GM12878 (cell line): ENCODE results near the gene RAB44. TPM values are rescaled to one million over a fixed set of nuclear protein-coding genes. Genes with fewer than 3 reads are reported as not detected.

Experiments
- ATAC-seq: fragments of 200-7000 bp; cut with Tn5 transposase; 3 replicates; pipeline ENCODE4 v1.9.1; 2020; ENCODE audit warnings: mild to moderate bottlenecking, moderate library complexity
- BruUV-seq: library from RNA; stranded (reverse); fragments of 400-500 nt; replicated peaks from 2 replicates; lab custom pipeline; 2021; lab: Mats Ljungman, UMichigan
- CTCF ChIA-PET: fragments of 300-600 bp; sonication (Branson Sonifier 250); formaldehyde crosslinking; extraction: SDS; loops from one replicate; lab custom pipeline; 2021; ENCODE audit warnings: inconsistent platforms; lab: Yijun Ruan, JAX
- POLR2A ChIA-PET: fragments of 350-600 bp; formaldehyde crosslinking; extraction: SDS; loops from one replicate; lab custom pipeline; 2021; ENCODE audit warnings: inconsistent platforms; lab: Charles Lee
- RAD21 ChIA-PET: fragments of 300-600 bp; sonication (Branson Sonifier 250); formaldehyde crosslinking; loops from one replicate; lab custom pipeline; 2023; ENCODE audit warnings: antibody characterized with exemption; ENCODE audit not compliant: unreplicated experiment; lab: Charles Lee
- SMC1A ChIA-PET: fragments of 300-600 bp; sonication (Branson Sonifier 250); formaldehyde crosslinking; loops from one replicate; lab custom pipeline; 2023; ENCODE audit not compliant: unreplicated experiment, uncharacterized antibody; lab: Charles Lee
- DNase-seq: peaks from one replicate; pipeline ENCODE4 v3.0.0-alpha.2; 2011; ENCODE audit warnings: low read depth, low spot score
- FAIRE-seq: peaks from 3 replicates; lab custom pipeline; 2011; peaks lifted over from hg19 to GRCh38; lab: Jason Lieb, UNC
- H2AFZ ChIP-seq: 2 replicates; pipeline ENCODE4 v1.6.0; 2011; ENCODE audit warnings: low read depth, low read length, control low read depth; ENCODE audit not compliant: control insufficient read depth
- H3K27ac ChIP-seq: 2 replicates; pipeline ENCODE4 v1.5.1; 2011; ENCODE audit warnings: control low read depth; ENCODE audit not compliant: control insufficient read depth, insufficient read depth
- H3K27me3 ChIP-seq, 2 experiments: replicated peaks in 1 of 2; 2 replicates each; pipeline versions ENCODE4 v1.6.0 to v1.6.1; 2011; ENCODE audit warnings: low read length in 1 of 2; ENCODE audit not compliant: control insufficient read depth in 2 of 2, insufficient read depth in 2 of 2
- H3K36me3 ChIP-seq, 2 experiments: 2 replicates each; pipeline ENCODE4 v1.5.1; 2011; ENCODE audit warnings: low read length in 1 of 2; ENCODE audit not compliant: control insufficient read depth in 2 of 2, insufficient read depth in 2 of 2
- H3K4me1 ChIP-seq: 2 replicates; pipeline ENCODE4 v1.6.1; 2011; ENCODE audit warnings: mild to moderate bottlenecking, low read length, moderate library complexity, mixed read lengths; ENCODE audit not compliant: control insufficient read depth, insufficient read depth
- H3K4me2 ChIP-seq: 2 replicates; pipeline ENCODE4 v1.6.0; 2011; ENCODE audit warnings: control low read depth; ENCODE audit not compliant: control insufficient read depth, insufficient read depth
- H3K4me3 ChIP-seq: fragments of 200-600 bp; sonication (generic); 2 replicates; pipeline ENCODE4 v1.5.1; 2016
- H3K79me2 ChIP-seq: 2 replicates; pipeline ENCODE4 v1.6.0; 2011; ENCODE audit warnings: low read length; ENCODE audit not compliant: control insufficient read depth, insufficient read depth
- H3K9ac ChIP-seq: 2 replicates; pipeline ENCODE4 v1.8.0; 2011; ENCODE audit warnings: low read length, control low read depth, mixed read lengths; ENCODE audit not compliant: control insufficient read depth, insufficient read depth
- H3K9me3 ChIP-seq: replicated peaks from 3 replicates; pipeline ENCODE4 v1.5.1; 2011; ENCODE audit warnings: mild to moderate bottlenecking, low read length; ENCODE audit not compliant: control insufficient read depth, insufficient read depth
- H4K20me1 ChIP-seq: 2 replicates; pipeline ENCODE4 v1.6.0; 2011; ENCODE audit not compliant: control insufficient read depth, insufficient read depth
- GATAD2B ChIP-seq: fragments of 450-650 bp; conservative IDR thresholded peaks from 2 replicates; pipeline ENCODE4 v1.6.1; 2017; ENCODE audit warnings: low read depth, mild to moderate bottlenecking, moderate library complexity
- KAT2A ChIP-seq: conservative IDR thresholded peaks from 2 replicates; pipeline ENCODE4 v1.6.1; 2011; ENCODE audit warnings: low read depth, low read length; ENCODE audit not compliant: control insufficient read depth
- NFXL1 ChIP-seq: fragments of 450-650 bp; IDR thresholded peaks from 2 replicates; pipeline ENCODE4 v1.6.1; 2017; ENCODE audit warnings: antibody characterized with exemption, mild to moderate bottlenecking, borderline replicate concordance
- PAX5 ChIP-seq: IDR thresholded peaks from 2 replicates; pipeline ENCODE4 v1.6.1; 2011; ENCODE audit warnings: low read depth, low read length, borderline replicate concordance
- RELA ChIP-seq: fragments of 450-650 bp; IDR thresholded peaks from 2 replicates; pipeline ENCODE4 v1.8.0; 2014; ENCODE audit warnings: borderline replicate concordance; ENCODE audit not compliant: partially characterized antibody
- WGBS: methylation state at CpG from one replicate; pipeline ENCODE4 v1.1.6; 2016; ENCODE audit warnings: low lambda C conversion rate; ENCODE audit not compliant: insufficient replicate concordance, insufficient coverage; ENCODE audit errors: missing lambda C conversion rate; 5-methylcytosine and 5-hydroxymethylcytosine counted together
- in situ Hi-C: fragments of 300-500 bp; cut with MboI; formaldehyde crosslinking; loops from 9 replicates; pipeline ENCODE4 v1.14.3; 2018; ENCODE audit warnings: mixed read lengths
- intact Hi-C: fragments of 100-400 bp; cut with micrococcal nuclease; formaldehyde crosslinking; loops from one replicate; pipeline ENCODE4 v1.14.2; 2022; ENCODE audit not compliant: unreplicated experiment
- polyA plus RNA-seq, 11 experiments: library from polyadenylated mRNA; depleted of rRNA in 4 of 11; unstranded in 6 of 11; stranded (reverse) in 5 of 11; fragments of >200 nt; fragmentation: Nextera tagmentation in 4 of 11; fragmentation: Illumina TruSeq in 1 of 11; extraction: Ambion mirVana in 4 of 11; extraction: Trizol in 1 of 11; gene quantifications; 1 replicate in 1 of 11; 2 replicates in 10 of 11; pipeline versions ENCODE4 v1.2.1 to v1.2.3, GENCODE V29; 2011 to 2016; ENCODE audit warnings: inconsistent platforms in 2 of 11, missing spikeins in 2 of 11, low read depth in 1 of 11
- total RNA-seq, 4 experiments: library from RNA; depleted of rRNA in 3 of 4; stranded (reverse); fragments of >200 nt in 3 of 4; fragmentation: Illumina TruSeq in 1 of 4; extraction: Trizol in 1 of 4; gene quantifications; 2 replicates each; pipeline versions ENCODE4 v1.2.1 to v1.2.3, GENCODE V29; 2013 to 2021
- TF ChIP-seq, protein P1 (sequence below): IDR thresholded peaks from 2 replicates; pipeline ENCODE4 v1.6.1; 2012; ENCODE audit warnings: low read depth, low read length, improper control_type of control experiment
- TF ChIP-seq, protein P2 (sequence below): IDR thresholded peaks from 2 replicates; pipeline ENCODE4 v1.6.1; 2012; ENCODE audit warnings: improper control_type of control experiment, low read depth, low read length; ENCODE audit not compliant: insufficient replicate concordance

RAB44 gene
- total and polyA plus RNA-seq, 10 of the 15 experiments (the other 5 are each of a cell fraction or from before 2014, with no cell fraction given): 0.01 to 0.08 (median 0.05) TPM; not detected in 2

DNA sequence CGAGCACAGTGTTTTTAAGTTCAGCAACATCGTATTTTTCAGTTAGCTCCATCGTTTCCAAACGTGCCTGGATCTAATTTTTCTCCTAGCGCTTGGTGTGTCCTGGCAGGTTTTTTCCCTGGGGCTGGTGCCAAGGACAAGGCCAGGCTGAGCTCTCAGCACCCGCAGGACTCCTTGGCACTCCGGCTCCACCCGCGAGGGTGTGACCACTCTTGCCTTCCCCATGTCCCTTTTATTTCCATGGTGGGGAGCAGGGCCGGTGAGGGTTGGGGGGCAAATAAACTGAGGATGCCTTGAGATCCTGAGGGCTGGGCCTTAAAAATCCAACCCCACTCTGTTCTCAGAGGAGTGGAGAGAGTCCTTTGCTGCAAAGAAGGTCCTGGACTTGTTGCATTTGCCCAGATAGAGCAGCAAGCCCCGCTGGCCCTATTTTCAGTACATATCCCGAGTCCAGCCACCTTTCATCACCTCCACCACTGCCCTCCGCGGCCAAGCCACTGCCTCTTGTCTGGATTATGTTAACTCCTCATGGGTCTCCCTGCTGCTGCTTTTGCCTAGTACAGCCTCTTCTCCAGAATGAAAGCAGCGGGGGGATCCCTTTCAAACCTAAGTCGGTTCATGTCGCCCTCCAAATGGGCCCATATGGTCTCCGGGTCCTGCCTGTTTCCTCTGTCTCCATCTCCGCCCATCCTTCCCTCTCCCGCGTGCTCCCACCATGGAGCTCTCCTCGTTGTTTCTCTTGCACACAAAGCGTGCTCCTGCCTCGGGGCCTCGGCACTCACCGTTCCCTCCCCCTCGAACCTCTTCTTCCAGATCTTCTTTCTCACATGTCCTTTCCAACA lies 4.5 kb upstream of the RAB44 start:
- no peaks in the 10 kb centered on the region for H4K20me1 ChIP-seq
- DNase-seq (no peak), FAIRE-seq (no peak), ATAC-seq (no peak)
- H3K27ac ChIP-seq: no peak overlapping the region
- ChIA-PET CTCF (interaction anchor here (0.6 to 1.5 kb wide), 8 partner anchors 9 to 90 kb away, joined by 3 to 8 read pairs (median 4); no protein-coding TSS in a partner anchor), SMC1A (interaction anchor here (0.8 to 1.3 kb wide), 4 partner anchors 31 to 65 kb away, joined by 3 to 4 read pairs (median 3); no protein-coding TSS in a partner anchor), RAD21 (interaction anchor here (0.8 to 1.1 kb wide), 4 partner anchors 11 to 78 kb away, joined by 3 to 4 read pairs (median 4); no protein-coding TSS in a partner anchor), POLR2A (interaction anchor here (0.8 to 1.6 kb wide), 4 partner anchors 24 to 62 kb away, joined by 3 to 5 read pairs (median 3); no protein-coding TSS in a partner anchor)
- in situ Hi-C loops (no loop called here), intact Hi-C loops (no loop called here)
- WGBS: 89% methylated on average over 27 of the region's 27 CpGs
- H3K9ac ChIP-seq: no peak overlapping the region
- no peak for TF ChIP-seq GATAD2B
- H3K9me3 ChIP-seq: no peaks in the 10 kb centered on the region
- H3K36me3 ChIP-seq: no peaks in the 10 kb centered on the region
- no TSS peak for BruUV-seq
- H3K79me2 ChIP-seq: no peaks in the 10 kb centered on the region
- H3K4me2 ChIP-seq: no peak overlapping the region
- no peaks in the 10 kb centered on the region for H3K27me3 ChIP-seq
- H2AFZ ChIP-seq: no peak overlapping the region
- H3K4me3 ChIP-seq: no peak overlapping the region
- H3K4me1 ChIP-seq: peaks cover 16% of the 10 kb centered on the region

DNA sequence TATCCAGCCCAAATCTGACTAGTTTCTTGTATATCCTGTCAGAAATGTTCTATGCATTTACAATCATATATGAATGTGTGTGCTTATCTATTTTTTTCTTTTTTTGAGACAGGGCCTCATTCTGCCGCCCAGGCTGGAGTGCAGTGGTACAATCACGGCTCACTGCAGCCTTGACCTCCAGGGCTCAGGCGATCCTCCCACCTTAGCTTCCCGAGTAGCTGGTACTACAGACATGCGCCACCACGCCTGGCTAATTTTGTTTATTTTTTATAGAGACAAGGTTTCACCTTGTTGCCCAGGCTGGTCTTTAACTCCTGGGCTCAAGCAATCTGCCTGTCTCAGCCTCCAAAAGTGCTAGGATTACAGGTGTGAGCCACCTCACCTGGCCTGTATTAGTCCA lies 3.0 kb upstream of the RAB44 start:
- intact Hi-C loops: no loop called here
- no peaks in the 10 kb centered on the region for H3K27me3 ChIP-seq
- CTCF ChIA-PET: interaction anchor here (1.5 kb wide), 1 partner anchor 71 kb away, joined by 5 read pairs; no protein-coding TSS in a partner anchor
- no peaks in the 10 kb centered on the region for H3K36me3 ChIP-seq
- no peak overlapping the region for H3K9ac ChIP-seq
- POLR2A ChIA-PET: interaction anchor here (0.5 kb wide), 1 partner anchor 159 kb away, joined by 3 read pairs; no protein-coding TSS in a partner anchor
- ATAC-seq (no peak), DNase-seq (no peak), FAIRE-seq (no peak)
- no peak overlapping the region for H2AFZ ChIP-seq
- no peaks in the 10 kb centered on the region for H3K9me3 ChIP-seq
- BruUV-seq: no TSS peak
- no peak overlapping the region for H3K27ac ChIP-seq
- no peak overlapping the region for H3K4me2 ChIP-seq
- in situ Hi-C loops: no loop called here
- RAD21 ChIA-PET: interaction anchor here (0.7 kb wide), 1 partner anchor 80 kb away, joined by 4 read pairs; no protein-coding TSS in a partner anchor
- peaks cover 16% of the 10 kb centered on the region for H3K4me1 ChIP-seq
- no peaks in the 10 kb centered on the region for H4K20me1 ChIP-seq
- H3K4me3 ChIP-seq: no peak overlapping the region
- no peaks in the 10 kb centered on the region for H3K79me2 ChIP-seq
- SMC1A ChIA-PET: interaction anchor here (1.3 kb wide), 1 partner anchor 26 kb away, joined by 3 read pairs; no protein-coding TSS in a partner anchor
- 93% methylated on average over 6 of the region's 6 CpGs for WGBS
- TF ChIP-seq, protein P1, sequence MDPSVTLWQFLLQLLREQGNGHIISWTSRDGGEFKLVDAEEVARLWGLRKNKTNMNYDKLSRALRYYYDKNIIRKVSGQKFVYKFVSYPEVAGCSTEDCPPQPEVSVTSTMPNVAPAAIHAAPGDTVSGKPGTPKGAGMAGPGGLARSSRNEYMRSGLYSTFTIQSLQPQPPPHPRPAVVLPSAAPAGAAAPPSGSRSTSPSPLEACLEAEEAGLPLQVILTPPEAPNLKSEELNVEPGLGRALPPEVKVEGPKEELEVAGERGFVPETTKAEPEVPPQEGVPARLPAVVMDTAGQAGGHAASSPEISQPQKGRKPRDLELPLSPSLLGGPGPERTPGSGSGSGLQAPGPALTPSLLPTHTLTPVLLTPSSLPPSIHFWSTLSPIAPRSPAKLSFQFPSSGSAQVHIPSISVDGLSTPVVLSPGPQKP: no peak
- no peak for TF ChIP-seq GATAD2B
- no peak for TF ChIP-seq PAX5
- no peak for TF ChIP-seq NFXL1
- TF ChIP-seq RELA: no peak
- no peak for TF ChIP-seq KAT2A
- TF ChIP-seq, protein P2, sequence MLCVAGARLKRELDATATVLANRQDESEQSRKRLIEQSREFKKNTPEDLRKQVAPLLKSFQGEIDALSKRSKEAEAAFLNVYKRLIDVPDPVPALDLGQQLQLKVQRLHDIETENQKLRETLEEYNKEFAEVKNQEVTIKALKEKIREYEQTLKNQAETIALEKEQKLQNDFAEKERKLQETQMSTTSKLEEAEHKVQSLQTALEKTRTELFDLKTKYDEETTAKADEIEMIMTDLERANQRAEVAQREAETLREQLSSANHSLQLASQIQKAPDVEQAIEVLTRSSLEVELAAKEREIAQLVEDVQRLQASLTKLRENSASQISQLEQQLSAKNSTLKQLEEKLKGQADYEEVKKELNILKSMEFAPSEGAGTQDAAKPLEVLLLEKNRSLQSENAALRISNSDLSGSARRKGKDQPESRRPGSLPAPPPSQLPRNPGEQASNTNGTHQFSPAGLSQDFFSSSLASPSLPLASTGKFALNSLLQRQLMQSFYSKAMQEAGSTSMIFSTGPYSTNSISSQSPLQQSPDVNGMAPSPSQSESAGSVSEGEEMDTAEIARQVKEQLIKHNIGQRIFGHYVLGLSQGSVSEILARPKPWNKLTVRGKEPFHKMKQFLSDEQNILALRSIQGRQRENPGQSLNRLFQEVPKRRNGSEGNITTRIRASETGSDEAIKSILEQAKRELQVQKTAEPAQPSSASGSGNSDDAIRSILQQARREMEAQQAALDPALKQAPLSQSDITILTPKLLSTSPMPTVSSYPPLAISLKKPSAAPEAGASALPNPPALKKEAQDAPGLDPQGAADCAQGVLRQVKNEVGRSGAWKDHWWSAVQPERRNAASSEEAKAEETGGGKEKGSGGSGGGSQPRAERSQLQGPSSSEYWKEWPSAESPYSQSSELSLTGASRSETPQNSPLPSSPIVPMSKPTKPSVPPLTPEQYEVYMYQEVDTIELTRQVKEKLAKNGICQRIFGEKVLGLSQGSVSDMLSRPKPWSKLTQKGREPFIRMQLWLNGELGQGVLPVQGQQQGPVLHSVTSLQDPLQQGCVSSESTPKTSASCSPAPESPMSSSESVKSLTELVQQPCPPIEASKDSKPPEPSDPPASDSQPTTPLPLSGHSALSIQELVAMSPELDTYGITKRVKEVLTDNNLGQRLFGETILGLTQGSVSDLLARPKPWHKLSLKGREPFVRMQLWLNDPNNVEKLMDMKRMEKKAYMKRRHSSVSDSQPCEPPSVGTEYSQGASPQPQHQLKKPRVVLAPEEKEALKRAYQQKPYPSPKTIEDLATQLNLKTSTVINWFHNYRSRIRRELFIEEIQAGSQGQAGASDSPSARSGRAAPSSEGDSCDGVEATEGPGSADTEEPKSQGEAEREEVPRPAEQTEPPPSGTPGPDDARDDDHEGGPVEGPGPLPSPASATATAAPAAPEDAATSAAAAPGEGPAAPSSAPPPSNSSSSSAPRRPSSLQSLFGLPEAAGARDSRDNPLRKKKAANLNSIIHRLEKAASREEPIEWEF: no peak
